WTC11 (cell line): ENCODE data around the gene SGO2.

Experiments
- ARID4B ChIP-seq: sonication (generic); formaldehyde crosslinking; IDR thresholded peaks from 2 replicates; pipeline ENCODE4 v1.8.0; 2023; ENCODE audit warnings: missing genetic modification reagents, mild to moderate bottlenecking, borderline replicate concordance
- ATF2 ChIP-seq: sonication (generic); formaldehyde crosslinking; IDR thresholded peaks from 2 replicates; pipeline ENCODE4 v1.8.1; 2022; ENCODE audit warnings: low read depth, missing genetic modification reagents, borderline replicate concordance
- ATF6 ChIP-seq: sonication (generic); formaldehyde crosslinking; IDR thresholded peaks from 2 replicates; pipeline ENCODE4 v1.8.1; 2023; ENCODE audit warnings: mild to moderate bottlenecking, missing genetic modification reagents
- CTCF ChIP-seq: fragments of 200-600 bp; IDR thresholded peaks from 2 replicates; pipeline ENCODE4 v1.8.0; 2022; ENCODE audit warnings: antibody characterized with exemption
- ELF4 ChIP-seq: sonication (generic); formaldehyde crosslinking; IDR thresholded peaks from 2 replicates; pipeline ENCODE4 v1.8.1; 2022; ENCODE audit warnings: low read depth, mild to moderate bottlenecking, moderate library complexity, missing genetic modification reagents
- ERG ChIP-seq: fragments of 250-450 bp; sonication (Bioruptor Pico); IDR thresholded peaks from 2 replicates; pipeline ENCODE4 v1.8.0; 2021; ENCODE audit warnings: mild to moderate bottlenecking
- ESRRA ChIP-seq: sonication (generic); formaldehyde crosslinking; IDR thresholded peaks from 2 replicates; pipeline ENCODE4 v1.8.1; 2022; ENCODE audit warnings: mild to moderate bottlenecking, missing genetic modification reagents, borderline replicate concordance
- MAX ChIP-seq: sonication (generic); formaldehyde crosslinking; IDR thresholded peaks from 2 replicates; pipeline ENCODE4 v1.8.0; 2022; ENCODE audit warnings: mild to moderate bottlenecking, missing genetic modification reagents
- SMAD3 ChIP-seq: sonication (generic); formaldehyde crosslinking; IDR thresholded peaks from 2 replicates; pipeline ENCODE4 v1.8.0; 2022; ENCODE audit warnings: missing genetic modification reagents, mild to moderate bottlenecking, borderline replicate concordance
- ZBTB21 ChIP-seq: sonication (generic); formaldehyde crosslinking; IDR thresholded peaks from 2 replicates; pipeline ENCODE4 v1.8.1; 2023; ENCODE audit warnings: mild to moderate bottlenecking, missing genetic modification reagents, borderline replicate concordance
- ZNF232 ChIP-seq: sonication (generic); formaldehyde crosslinking; IDR thresholded peaks from 2 replicates; pipeline ENCODE4 v1.8.0; 2022; ENCODE audit warnings: mild to moderate bottlenecking, missing genetic modification reagents

- TF ChIP-seq ATF6 (no peak), CTCF (no peak), ATF2 (CRISPR knock-in tag) (no peak), MAX (no peak), SMAD3 (no peak), ARID4B (no peak), ESRRA (CRISPR knock-in tag) (no peak), ZNF232 (CRISPR knock-in tag) (no peak), ZBTB21 (CRISPR knock-in tag) (no peak), ERG (CRISPR knock-in tag) (no peak), ELF4 (CRISPR knock-in tag) (no peak)
Measured at GRCh38 chr2:200477667-200478131, 48.3 kb upstream of the SGO2 start.
